Sigmoid colon (tissue), 7 donors: ENCODE data around the gene OR6S1. TPM values are rescaled to one million over a fixed set of nuclear protein-coding genes. Genes with fewer than 3 reads are reported as not detected.
"Not testable (repeated sequence)": the region's sequence is repeated elsewhere in the genome, so short reads cannot be mapped to it uniquely, and the experiment has no call there.

Source experiments
- DNase-seq: peaks from one replicate; pipeline ENCODE4 v3.0.0-alpha.2; 2019
- H3K27ac ChIP-seq, 4 donors: fragments of 200-600 bp; sonication (generic); one replicate each; pipeline ENCODE4 v1.5.1; 2016 to 2019; ENCODE audit warnings: mild to moderate bottlenecking in 1 of 4
- H3K27me3 ChIP-seq, 3 donors: fragments of 200-600 bp; sonication (generic); one replicate each; pipeline ENCODE4 v1.5.1; 2019; ENCODE audit warnings: mild to moderate bottlenecking in 1 of 3
- H3K36me3 ChIP-seq, 4 donors: fragments of 200-600 bp; sonication (generic); one replicate each; pipeline ENCODE4 v1.5.1; 2016 to 2019
- H3K4me1 ChIP-seq, 4 donors: fragments of 200-600 bp; sonication (generic); one replicate each; pipeline ENCODE4 v1.5.1; 2017 to 2019
- H3K4me3 ChIP-seq, 4 donors: fragments of 200-600 bp; sonication (generic); one replicate each; pipeline ENCODE4 v1.5.1; 2017 to 2019; ENCODE audit warnings: mild to moderate bottlenecking in 2 of 4, moderate library complexity in 1 of 4
- H3K9me3 ChIP-seq, 4 donors: fragments of 200-600 bp in 3 of 4; sonication (generic) in 3 of 4; one replicate each; pipeline versions ENCODE4 v1.5.1 to v1.6.1; 2013 to 2019
- CTCF ChIP-seq, 4 experiments: fragments of 450-650 bp in 3 of 4; fragments of 200-600 bp in 1 of 4; IDR thresholded peaks; one replicate each; pipeline ENCODE4 v1.5.1; 2016 to 2019; ENCODE audit warnings: antibody characterized with exemption in 4 of 4, mild to moderate bottlenecking in 3 of 4, moderate library complexity in 2 of 4
- EP300 ChIP-seq, 4 donors: sonication (generic); formaldehyde crosslinking; IDR thresholded peaks; one replicate each; pipeline ENCODE4 v1.6.1; 2017; ENCODE audit warnings: antibody characterized with exemption in 4 of 4
- POLR2A ChIP-seq, 2 donors: fragments of 450-650 bp; IDR thresholded peaks; one replicate each; pipeline ENCODE4 v1.6.1; 2016; ENCODE audit warnings: antibody characterized with exemption in 2 of 2, mild to moderate bottlenecking in 2 of 2, moderate library complexity in 2 of 2
- POLR2AphosphoS5 ChIP-seq, 4 donors: sonication (generic); formaldehyde crosslinking; IDR thresholded peaks; one replicate each; pipeline ENCODE4 v1.6.1; 2017; ENCODE audit warnings: antibody characterized with exemption in 4 of 4
- WGBS, 2 donors: extraction: QIAGEN DNeasy Blood & Tissue Kit; methylation state at CpG; one replicate each; pipeline ENCODE4 v1.1.7; 2013; 5-methylcytosine and 5-hydroxymethylcytosine counted together
- intact Hi-C: fragments of 100-400 bp; cut with DNase I; formaldehyde crosslinking; loops from one replicate; pipeline ENCODE4 v1.15.1; 2023
- polyA plus RNA-seq, 3 donors: library from polyadenylated mRNA; stranded (reverse); fragments of 200-250 nt; gene quantifications; one replicate each; pipeline ENCODE4 v1.2.3, GENCODE V29; 2013
- small RNA-seq, 3 donors: library from RNA; depleted of rRNA; stranded (forward); fragments of <200 nt; gene quantifications; one replicate each; pipeline ENCODE3, GENCODE V24; 2016
- total RNA-seq, 4 donors: library from RNA; depleted of rRNA; stranded (reverse); fragments of >200 nt; gene quantifications; one replicate each; pipeline ENCODE4 v1.1.0, GENCODE V29; 2016
- donor health status: healthy with polysubstance abuse.
- donor health status: Bipolar disorder and iron deficiency.
- donor health status: healthy.

OR6S1 gene
- total and polyA plus RNA-seq, 7 donors = not detected

- Histone ChIP-seq H3K4me3 (no peak overlapping the region), H3K36me3 (no peaks in the 10 kb centered on the region), H3K27me3 (no peaks in the 10 kb centered on the region), H3K27ac (no peak overlapping the region), H3K9me3 (no peaks in the 10 kb centered on the region), H3K4me1 (no peaks in the 10 kb centered on the region)
- no peak for DNase-seq
- WGBS, 2 donors = 82 to 88% methylated on average over 12 of the region's 12 CpGs
- intact Hi-C loops = no loop called here
- TF ChIP-seq POLR2AphosphoS5 (IDR thresholded peaks at IDR 0.05) (no peak), EP300 (IDR thresholded peaks at IDR 0.05) (no peak), CTCF (IDR thresholded peaks at IDR 0.05) (no peak), POLR2A (IDR thresholded peaks at IDR 0.05) (no peak)
Measured at GRCh38 chr14:20601522-20601921, 40.0 kb downstream of the OR6S1 start.

- Histone ChIP-seq H3K4me3 (no peak overlapping the region), H3K36me3 (no peaks in the 10 kb centered on the region), H3K27me3 (no peaks in the 10 kb centered on the region), H3K4me1 (no peaks in the 10 kb centered on the region), H3K27ac (no peak overlapping the region), H3K9me3 (no peaks in the 10 kb centered on the region)
- TF ChIP-seq CTCF (IDR thresholded peaks at IDR 0.05) (no peak), EP300 (IDR thresholded peaks at IDR 0.05) (no peak), POLR2AphosphoS5 (IDR thresholded peaks at IDR 0.05) (no peak), POLR2A (IDR thresholded peaks at IDR 0.05) (no peak)
- 86 to 92% methylated on average over 1 of the region's 1 CpG for WGBS, 2 donors
- intact Hi-C loops = no loop called here
- no peak for DNase-seq
Measured at GRCh38 chr14:20597108-20597507, 44.4 kb downstream of the OR6S1 start.

- H3K36me3 ChIP-seq, intact Hi-C loops, DNase-seq, H3K9me3 ChIP-seq, H3K4me3 ChIP-seq, H3K27me3 ChIP-seq, H3K27ac ChIP-seq, H3K4me1 ChIP-seq: not testable (repeated sequence)
- 96 to 98% methylated on average over 3 of the region's 3 CpGs for WGBS, 2 donors
Measured at GRCh38 chr14:20595726-20596125, 45.8 kb downstream of the OR6S1 start.

GRCh38 chr14:20592574-20592973 is 48.9 kb downstream of the OR6S1 start:
- TF ChIP-seq POLR2AphosphoS5 (IDR thresholded peaks at IDR 0.05) (no peak), CTCF (IDR thresholded peaks at IDR 0.05) (no peak), POLR2A (IDR thresholded peaks at IDR 0.05) (no peak), EP300 (IDR thresholded peaks at IDR 0.05) (no peak)
- intact Hi-C loops = no loop called here
- DNase-seq = no peak
- WGBS, 2 donors = 56 to 74% methylated on average over 1 of the region's 1 CpG
- Histone ChIP-seq H3K36me3 (no peaks in the 10 kb centered on the region), H3K4me3 (no peak overlapping the region), H3K4me1 (no peaks in the 10 kb centered on the region), H3K27ac (no peak overlapping the region), H3K9me3 (no peaks in the 10 kb centered on the region), H3K27me3 (peaks cover 0 to 7% (median 0%) of the 10 kb centered on the region in 3 donors)

- WGBS, 2 donors = 62 to 83% methylated on average over 4 of the region's 4 CpGs
- Histone ChIP-seq H3K36me3 (no peaks in the 10 kb centered on the region), H3K9me3 (no peaks in the 10 kb centered on the region), H3K27me3 (peaks cover 0 to 7% (median 0%) of the 10 kb centered on the region in 3 donors), H3K27ac (no peak within 1 kb of the TSS), H3K4me1 (no peaks in the 10 kb centered on the region), H3K4me3 (no peak within 1 kb of the TSS)
- no peak for TF ChIP-seq EP300 (IDR thresholded peaks at IDR 0.05)
- TF ChIP-seq POLR2AphosphoS5 (IDR thresholded peaks at IDR 0.05) = no peak
- no peak for TF ChIP-seq POLR2A (IDR thresholded peaks at IDR 0.05)
- TF ChIP-seq CTCF (IDR thresholded peaks at IDR 0.05) = no peak
- no peak for DNase-seq
- intact Hi-C loops = no loop called here
Measured at GRCh38 chr14:20591235-20591634, 50.3 kb downstream of the OR6S1 start, which contains the start of gene RNASE12. Gene RNASE12 (minus strand): TSS chr14:20591376. CDS start chr14:20590723, 653 bp downstream.

Small RNA genes lying within 50 kb of the gene (small RNA-seq; reads per million reads assigned to genes)
- gene RF00019 = 0 reads per million in 3 donors

Other genes starting within 250 kb of the OR6S1 start
- gene TEP1, start 228.2 kb downstream of the OR6S1 start, total RNA-seq = 10 to 100 TPM; 12.7 to 42.7 (median 19.6) TPM
- gene TEP1, start 228.2 kb downstream of the OR6S1 start, polyA plus RNA-seq = 10 to 100 TPM; 19.2 to 43.7 (median 22.9) TPM
- 1 to 10 TPM in 1 of 4 donors, under 1 TPM in 3; 0.33 to 1.4 (median 0.62) TPM for gene KLHL33, start 205.5 kb downstream of the OR6S1 start, total RNA-seq
- gene KLHL33, start 205.5 kb downstream of the OR6S1 start, polyA plus RNA-seq = under 1 TPM; 0.23 to 0.60 (median 0.23) TPM
- gene OSGEP, start 186.9 kb downstream of the OR6S1 start, total RNA-seq = 10 to 100 TPM; 34.1 to 65.6 (median 50.7) TPM
- gene OSGEP, start 186.9 kb downstream of the OR6S1 start, polyA plus RNA-seq = 10 to 100 TPM; 21.0 to 49.4 (median 29.8) TPM
- 100 to 1,000 TPM; 118 to 181 (median 146) TPM for gene APEX1, start 186.5 kb downstream of the OR6S1 start, total RNA-seq
- 100 to 1,000 TPM in 1 of 3 donors, 10 to 100 TPM in 2; 84.4 to 150 (median 99.7) TPM for gene APEX1, start 186.5 kb downstream of the OR6S1 start, polyA plus RNA-seq
- gene PIP4P1, start 180.3 kb downstream of the OR6S1 start, total RNA-seq = 10 to 100 TPM; 18.9 to 28.0 (median 22.8) TPM
- 10 to 100 TPM; 30.3 to 40.9 (median 32.4) TPM for gene PIP4P1, start 180.3 kb downstream of the OR6S1 start, polyA plus RNA-seq
- 10 to 100 TPM in 2 of 4 donors, 1 to 10 TPM in 2; 5.5 to 32.3 (median 10.6) TPM for gene PNP, start 172.3 kb downstream of the OR6S1 start, total RNA-seq
- 100 to 1,000 TPM in 2 of 3 donors, 10 to 100 TPM in 1; 60.7 to 121 (median 104) TPM for gene PNP, start 172.3 kb downstream of the OR6S1 start, polyA plus RNA-seq
- not detected for gene RNASE10, start 136.2 kb downstream of the OR6S1 start, total RNA-seq
- gene RNASE10, start 136.2 kb downstream of the OR6S1 start, polyA plus RNA-seq = under 1 TPM in 1 of 3 donors, not detected in 2; 0.12 TPM
- gene RNASE9, start 80.6 kb downstream of the OR6S1 start, total RNA-seq = not detected
- gene RNASE9, start 80.6 kb downstream of the OR6S1 start, polyA plus RNA-seq = not detected
- not detected for gene RNASE11, start 53.7 kb downstream of the OR6S1 start, total RNA-seq
- not detected for gene RNASE11, start 53.7 kb downstream of the OR6S1 start, polyA plus RNA-seq
- gene RNASE12, start 50.3 kb downstream of the OR6S1 start, total RNA-seq = not detected
- not detected for gene RNASE12, start 50.3 kb downstream of the OR6S1 start, polyA plus RNA-seq
- gene RNASE4, start 42.9 kb upstream of the OR6S1 start, total RNA-seq = 100 to 1,000 TPM in 1 of 4 donors, 10 to 100 TPM in 3; 44.0 to 138 (median 65.5) TPM
- 10 to 100 TPM; 11.4 to 46.3 (median 15.5) TPM for gene RNASE4, start 42.9 kb upstream of the OR6S1 start, polyA plus RNA-seq
- 10 to 100 TPM; 13.3 to 44.4 (median 19.0) TPM for gene ANG, start 47.1 kb upstream of the OR6S1 start, total RNA-seq
- gene ANG, start 47.1 kb upstream of the OR6S1 start, polyA plus RNA-seq = 10 to 100 TPM; 15.5 to 28.3 (median 22.2) TPM
- not detected for gene EDDM3A, start 104.2 kb upstream of the OR6S1 start, total RNA-seq
- gene EDDM3A, start 104.2 kb upstream of the OR6S1 start, polyA plus RNA-seq = not detected
- gene EDDM3B, start 126.7 kb upstream of the OR6S1 start, total RNA-seq = not detected
- not detected for gene EDDM3B, start 126.7 kb upstream of the OR6S1 start, polyA plus RNA-seq
- gene RNASE6, start 139.6 kb upstream of the OR6S1 start, total RNA-seq = 10 to 100 TPM; 10.2 to 25.0 (median 19.2) TPM
- 10 to 100 TPM in 2 of 3 donors, 1 to 10 TPM in 1; 9.6 to 46.2 (median 45.9) TPM for gene RNASE6, start 139.6 kb upstream of the OR6S1 start, polyA plus RNA-seq
- 100 to 1,000 TPM; 148 to 581 (median 428) TPM for gene RNASE1, start 161.2 kb upstream of the OR6S1 start, total RNA-seq
- 100 to 1,000 TPM; 111 to 584 (median 192) TPM for gene RNASE1, start 161.2 kb upstream of the OR6S1 start, polyA plus RNA-seq
- 1 to 10 TPM in 1 of 4 donors, not detected in 3; 2.6 TPM for gene RNASE3, start 249.7 kb upstream of the OR6S1 start, total RNA-seq
- gene RNASE3, start 249.7 kb upstream of the OR6S1 start, polyA plus RNA-seq = not detected